HG03066 (cell line): ENCODE measurements around the gene ZDHHC11.
"Not testable (repeated sequence)": the region's sequence is repeated elsewhere in the genome, so short reads cannot be mapped to it uniquely, and the experiment has no call there.

ENCODE experiments used
- ATAC-seq: cut with Tn5 transposase; IDR thresholded peaks from one replicate; pipeline ENCODE4 v1.9.1; 2021; ENCODE audit warnings: low read depth; ENCODE audit not compliant: unreplicated experiment

Gene ZDHHC11

DNA sequence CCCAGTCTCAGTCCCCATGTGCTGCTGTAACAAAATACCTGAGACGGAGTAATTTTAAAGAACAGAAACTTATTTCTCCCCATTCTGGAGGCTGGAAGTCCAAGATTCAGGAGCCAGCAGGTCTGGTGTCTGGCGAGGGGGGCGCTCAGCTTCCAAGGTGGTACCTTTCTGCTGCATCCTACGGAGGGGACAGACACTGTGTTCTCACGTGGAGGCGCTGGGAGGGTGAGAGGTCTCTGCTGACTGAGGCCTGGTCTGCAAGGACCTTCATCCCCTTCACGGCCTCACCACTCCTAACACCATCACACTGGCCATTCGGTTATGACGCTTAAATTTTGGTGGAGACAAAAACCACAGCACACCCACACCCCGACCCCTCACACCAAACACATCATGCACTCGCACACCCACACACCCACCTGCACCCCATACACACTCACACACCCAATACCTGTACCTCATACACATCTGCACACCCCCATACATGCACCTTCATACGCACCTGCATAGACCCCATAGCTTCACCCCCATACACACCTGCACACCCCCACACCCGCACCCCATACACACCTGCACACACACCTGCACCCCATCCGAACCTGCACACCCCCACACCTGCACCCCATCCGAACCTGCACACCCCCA is 9.8 kb upstream of the ZDHHC11 start:
- ATAC-seq: no peak

DNA sequence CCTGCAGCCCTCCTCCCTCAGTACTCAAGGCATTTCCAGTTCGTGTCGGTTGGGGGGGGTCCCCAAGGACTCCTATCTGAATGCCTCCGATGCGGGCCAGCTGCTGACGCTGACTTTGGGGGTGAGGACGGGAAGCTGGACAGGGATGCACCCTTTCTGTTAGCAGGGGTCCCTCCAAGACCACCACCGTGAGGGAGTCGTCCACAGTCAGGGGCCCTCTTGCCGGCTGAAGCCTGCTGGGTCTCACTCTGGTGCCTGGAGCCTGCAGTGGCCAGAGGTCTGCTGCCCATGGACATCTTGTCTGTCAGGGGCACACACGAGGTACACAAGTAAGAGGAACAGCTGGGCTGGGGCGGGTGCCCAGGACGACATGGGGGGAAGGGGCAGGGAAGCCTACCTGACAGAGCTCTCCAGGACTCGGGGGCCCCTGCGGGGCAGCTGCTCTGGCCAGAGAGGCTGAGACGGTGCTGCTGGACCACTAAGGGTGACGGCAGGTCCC is 9.1 kb upstream of the ZDHHC11 start:
- no peak for ATAC-seq

DNA sequence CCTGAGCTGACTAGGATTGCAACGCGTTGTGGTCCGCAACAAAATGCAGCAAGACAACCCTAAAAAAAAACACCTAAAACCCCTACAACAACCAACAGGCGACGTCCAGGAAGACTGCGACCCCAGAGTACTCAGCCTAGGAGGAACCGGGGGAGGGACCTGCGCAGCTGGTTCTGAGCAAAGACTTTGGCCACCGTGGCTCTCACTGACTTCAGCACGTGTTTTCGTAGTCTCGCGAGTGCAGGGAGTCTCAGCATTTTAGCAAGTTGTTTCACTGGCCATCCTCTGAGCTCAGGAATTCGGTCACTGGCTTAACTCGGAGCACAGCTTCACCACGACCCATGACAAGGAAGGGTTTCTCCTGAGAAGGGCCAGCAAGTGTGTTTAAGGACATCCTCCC is 8.6 kb upstream of the ZDHHC11 start:
- ATAC-seq: no peak

DNA sequence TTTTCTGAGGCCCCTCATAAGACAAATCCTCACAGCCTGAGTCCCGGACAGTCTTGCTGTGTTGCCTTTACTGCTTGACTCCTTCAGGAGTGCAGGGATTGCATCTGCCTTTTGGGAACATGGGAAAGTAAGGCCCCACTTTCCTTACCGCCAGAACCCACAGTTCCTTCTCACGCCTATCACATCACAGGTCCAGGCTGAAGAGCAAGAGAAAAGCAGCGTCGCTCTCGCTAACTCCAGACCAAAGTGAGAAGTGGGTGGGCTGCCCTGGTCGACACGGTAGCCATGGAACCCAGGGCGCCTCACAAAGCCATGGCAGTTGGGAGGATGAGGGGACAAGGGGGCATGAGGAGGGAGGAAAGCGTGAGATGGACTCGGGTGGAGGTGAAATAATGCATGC is 7.9 kb upstream of the ZDHHC11 start:
- ATAC-seq: no peak

DNA sequence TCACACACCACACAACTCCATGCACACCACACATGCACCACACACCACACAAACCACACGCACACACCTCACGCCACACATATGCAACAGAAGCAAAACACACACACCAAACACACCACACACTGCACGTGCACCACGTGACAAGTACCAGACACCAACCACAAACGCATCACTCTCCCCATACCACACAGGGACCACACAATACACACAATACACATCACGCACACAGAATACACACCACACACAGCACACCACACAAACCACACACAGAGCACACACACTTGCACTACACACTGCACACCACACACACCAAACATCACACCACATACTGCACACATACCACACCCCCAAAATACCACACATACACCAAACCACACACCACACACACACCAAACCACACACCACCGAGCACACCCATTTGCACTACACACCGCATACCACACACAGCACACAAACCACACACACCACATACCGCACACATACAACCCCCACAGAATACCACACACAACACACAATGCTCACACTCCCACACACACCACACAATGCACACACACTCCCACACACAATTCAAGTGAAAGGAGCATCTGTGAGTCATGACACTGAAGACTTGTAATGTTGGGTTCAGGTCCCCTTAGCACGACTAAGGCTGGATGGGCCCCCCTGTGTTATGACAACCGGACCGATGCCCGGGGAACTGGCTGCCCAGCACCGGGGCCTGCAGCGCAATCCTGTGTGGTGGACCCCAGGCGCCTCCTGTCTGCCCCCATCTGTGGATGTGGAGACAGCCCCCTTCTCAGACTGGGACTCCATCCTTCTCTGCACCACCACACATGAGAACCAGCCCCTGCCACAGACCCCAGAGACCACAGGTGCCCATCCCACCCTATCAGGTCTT is 6.0 kb upstream of the ZDHHC11 start:
- no peak for ATAC-seq

DNA sequence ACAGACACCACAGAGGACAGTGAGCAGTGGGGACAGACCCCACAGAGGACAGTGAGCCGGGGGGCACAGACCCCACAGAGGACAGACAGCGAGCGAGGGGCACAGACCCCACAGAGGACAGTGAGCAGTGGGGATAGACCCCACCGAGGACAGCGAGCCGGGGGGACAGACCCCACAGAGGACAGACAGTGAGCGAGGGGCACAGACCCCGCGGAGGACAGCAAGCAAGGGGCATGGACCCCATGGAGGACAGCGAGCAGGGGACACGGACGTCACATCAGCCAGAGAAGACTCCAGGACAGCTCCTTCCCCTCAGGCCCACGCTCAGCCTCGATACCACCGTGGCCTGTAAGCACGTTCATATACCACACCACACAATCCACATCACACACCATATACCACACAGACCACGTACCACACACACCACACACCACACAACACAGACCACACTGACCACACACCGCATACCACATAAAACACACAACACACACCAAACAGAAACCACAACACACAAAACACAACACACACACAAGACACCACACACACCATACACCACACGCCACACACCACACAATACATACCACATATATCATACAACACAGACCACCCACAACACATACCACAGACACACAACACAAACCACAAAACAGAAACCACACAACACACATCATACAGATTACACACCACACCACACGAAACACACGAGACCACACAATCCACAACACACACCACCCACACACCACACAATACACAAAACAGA is 5.2 kb upstream of the ZDHHC11 start:
- ATAC-seq: no peak

DNA sequence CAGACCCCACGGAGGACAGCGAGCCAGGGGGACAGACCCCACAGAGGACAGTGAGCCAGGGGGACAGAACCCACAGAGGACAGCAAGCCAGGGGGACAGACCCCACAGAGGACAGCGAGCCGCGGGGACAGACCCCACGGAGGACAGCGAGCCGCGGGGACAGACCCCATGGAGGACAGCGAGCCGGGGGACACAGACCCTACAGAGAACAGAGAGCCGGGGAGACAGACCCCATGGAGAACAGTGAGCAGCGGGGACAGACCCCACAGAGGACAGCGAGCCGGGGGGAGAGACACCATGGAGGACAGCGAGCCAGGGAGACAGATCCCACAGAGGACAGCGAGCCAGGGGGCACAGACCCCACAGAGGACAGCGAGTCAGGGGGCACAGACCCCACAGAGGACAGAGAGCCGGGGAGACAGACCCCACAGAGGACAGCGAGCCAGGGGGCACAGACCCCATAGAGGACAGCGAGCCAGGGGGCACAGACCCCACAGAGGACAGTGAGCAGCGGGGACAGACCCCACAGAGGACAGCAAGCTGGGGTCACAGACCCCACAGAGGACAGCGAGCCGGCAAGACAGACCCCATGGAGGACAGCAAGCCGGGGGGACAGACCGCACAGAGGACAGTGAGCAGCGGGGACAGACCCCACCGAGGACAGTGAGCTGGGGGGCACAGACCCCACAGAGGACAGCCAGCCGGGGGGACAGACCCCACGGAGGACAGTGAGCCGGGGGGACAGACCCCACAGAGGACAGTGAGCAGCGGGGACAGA is 4.4 kb upstream of the ZDHHC11 start:
- ATAC-seq: no peak

DNA sequence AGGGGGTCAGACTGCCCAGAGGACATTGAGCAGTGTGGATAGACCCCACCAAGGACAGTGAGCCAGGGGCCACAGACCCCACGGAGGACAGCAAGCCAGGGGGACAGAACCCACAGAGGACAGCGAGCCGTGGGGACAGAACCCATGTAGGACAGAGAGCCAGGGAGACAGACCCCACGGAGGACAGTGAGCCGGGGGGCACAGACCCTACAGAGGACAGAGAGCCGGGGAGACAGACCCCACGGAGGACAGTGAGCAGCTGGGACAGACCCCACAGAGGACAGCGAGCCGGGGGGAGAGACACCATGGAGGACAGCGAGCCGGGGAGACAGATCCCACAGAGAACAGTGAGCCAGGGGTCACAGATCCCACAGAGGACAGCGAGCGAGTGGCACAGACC is 3.4 kb upstream of the ZDHHC11 start:
- no peak for ATAC-seq

DNA sequence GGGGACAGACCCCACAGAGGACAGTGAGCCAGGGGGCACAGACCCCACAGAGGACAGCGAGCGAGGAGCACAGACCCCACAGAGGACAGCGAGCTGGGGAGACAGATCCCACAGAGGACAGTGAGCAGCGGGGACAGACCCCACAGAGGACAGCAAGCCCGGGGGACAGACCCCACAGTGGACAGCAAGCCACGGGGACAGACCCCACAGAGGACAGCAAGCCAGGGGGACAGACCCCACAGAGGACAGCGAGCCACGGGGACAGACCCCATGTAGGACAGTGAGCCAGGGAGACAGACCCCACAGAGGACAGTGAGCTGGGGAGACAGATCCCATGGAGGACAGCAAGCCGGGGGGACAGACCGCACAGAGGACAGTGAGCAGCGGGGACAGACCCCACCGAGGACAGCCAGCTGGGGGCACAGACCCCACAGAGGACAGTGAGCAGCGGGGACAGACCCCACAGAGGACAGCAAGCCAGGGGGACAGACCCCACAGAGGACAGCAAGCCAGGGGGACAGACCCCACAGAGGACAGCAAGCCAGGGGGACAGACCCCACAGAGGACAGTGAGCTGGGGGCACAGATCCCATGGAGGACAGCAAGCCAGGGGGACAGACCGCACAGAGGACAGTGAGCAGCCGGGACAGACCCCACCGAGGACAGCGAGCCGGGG is 2.8 kb upstream of the ZDHHC11 start:
- ATAC-seq: not testable (repeated sequence)

DNA sequence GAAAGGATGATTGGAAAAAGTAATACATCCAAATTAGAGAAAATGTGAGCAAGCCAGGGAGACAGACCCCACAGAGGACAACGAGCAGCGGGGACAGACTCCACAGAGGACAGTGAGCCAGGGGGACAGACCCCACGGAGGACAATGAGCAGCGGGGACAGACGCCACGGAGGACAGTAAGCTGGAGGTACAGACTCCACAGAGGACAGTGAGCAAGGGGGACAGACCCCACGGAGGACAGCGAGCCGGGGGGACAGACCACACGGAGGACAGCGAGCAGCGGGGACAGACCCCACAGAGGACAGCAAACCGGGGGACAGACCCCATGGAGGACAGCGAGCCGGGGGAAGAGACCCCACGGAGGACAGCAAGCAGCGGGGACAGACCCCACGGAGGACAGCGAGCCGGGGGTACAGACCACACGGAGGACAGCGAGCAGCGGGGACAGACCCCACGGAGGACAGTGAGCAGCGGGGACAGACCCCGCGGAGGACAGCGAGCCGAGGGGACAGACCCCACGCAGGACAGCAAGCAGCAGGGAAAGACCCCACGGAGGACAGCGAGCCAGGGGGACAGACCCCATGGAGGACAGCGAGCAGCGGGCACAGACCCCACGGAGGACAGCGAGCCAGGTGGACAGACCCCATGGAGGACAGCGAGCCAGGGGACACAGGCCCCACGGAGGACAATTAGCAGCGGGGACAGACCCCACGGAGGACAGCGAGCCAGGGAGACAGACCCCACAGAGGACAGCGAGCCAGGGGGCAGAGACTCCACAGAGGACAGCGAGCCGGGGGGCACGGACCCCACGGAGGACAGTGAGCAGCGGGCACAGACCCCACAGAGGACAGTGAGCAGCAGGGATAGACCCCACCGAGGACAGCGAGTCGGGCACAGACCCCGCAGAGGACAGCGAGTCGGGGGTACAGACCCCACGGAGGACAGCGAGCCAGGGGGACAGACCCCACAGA is 1.9 kb upstream of the ZDHHC11 start:
- ATAC-seq: no peak

DNA sequence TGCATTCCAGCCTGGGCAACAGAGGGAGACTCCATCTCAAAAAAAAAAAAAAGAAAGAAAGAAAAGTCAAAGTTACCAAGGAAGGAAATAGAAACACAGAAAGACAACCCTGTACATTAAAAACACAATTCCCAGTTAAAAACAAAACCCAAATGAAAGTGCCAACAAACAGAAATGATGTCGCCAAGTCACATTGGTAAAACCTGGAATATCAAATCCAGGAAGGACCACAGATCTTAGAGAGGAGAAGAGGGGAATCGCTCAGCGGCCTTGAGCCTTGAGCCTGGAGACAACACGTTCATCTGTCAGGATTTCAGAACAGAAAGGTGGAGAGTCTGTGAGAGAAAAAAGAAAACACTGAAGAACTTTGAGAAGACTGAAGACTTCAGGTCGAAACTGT is 1.2 kb upstream of the ZDHHC11 start:
- ATAC-seq: no peak

DNA sequence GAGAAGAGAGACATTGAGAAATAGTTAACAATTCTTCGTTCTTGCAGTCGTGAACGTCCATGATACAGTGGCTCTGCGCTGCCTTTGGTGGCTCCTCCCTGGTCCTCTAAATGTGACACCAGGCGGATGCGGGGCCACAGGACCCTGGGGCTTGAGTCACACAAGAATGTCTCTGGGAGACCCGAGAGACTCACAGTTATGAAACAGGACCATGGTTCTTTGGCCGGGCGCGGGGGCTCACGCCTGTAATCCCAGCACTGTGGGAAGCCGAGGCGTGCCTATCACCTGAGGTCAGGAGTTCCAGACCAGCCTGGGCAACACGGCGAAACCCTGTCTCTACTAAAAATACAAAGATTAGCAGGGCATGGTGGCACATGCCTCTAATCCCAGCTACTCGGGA is 767 bp upstream of the ZDHHC11 start:
- no peak for ATAC-seq

DNA sequence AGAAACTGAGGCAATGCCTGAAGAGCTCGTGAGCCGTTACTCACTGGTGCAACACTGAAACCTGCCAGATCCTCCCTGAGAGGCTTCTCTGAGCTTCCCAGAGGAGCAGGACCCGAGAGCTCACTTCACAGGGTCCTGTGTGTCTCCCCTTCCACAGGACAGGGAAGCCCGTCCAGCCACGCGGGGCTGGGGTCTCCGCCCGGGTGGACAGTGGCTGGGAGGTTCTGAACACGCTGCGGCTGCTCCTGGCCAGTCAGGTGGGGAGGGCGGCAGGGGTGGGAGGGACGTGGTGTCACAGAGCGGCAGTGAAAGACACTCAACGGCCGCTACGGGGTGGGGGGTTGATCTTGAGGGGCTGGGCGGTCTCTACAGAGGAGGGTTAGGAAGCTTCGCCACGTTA is 290 bp upstream of the ZDHHC11 start:
- no peak for ATAC-seq

DNA sequence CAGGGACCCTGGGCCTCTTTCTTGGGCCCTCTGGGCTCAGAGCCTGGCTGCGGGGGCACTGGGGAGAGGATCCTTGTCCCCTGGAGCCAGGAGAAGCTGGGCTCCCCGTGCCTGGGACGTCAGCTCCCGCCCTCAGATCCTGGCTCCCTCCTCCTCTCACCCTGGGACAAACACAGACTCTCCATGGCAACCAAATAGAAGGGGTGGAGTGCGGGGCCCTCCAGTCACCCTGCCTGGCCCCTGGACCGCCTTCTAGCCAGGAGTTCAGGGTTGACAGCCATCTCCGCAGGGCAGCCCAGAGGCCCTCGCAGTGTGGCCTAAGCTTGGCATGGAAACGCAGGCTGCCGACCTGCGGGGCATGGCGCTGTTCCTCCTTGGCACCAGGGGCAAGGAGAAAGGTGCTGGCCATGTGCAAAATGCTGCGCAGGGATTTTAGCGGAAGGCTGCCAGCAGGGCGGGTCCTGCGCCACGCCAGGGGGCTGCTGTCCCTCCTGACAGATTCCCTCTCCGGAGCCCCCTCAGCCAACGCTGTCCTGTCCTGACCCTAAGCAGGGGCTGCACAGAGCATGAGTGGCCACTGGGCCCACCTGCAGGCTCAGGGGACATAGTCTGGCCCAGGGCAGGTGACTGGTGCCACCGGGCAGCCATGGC is 1.0 kb downstream of the ZDHHC11 start:
- no peak for ATAC-seq

DNA sequence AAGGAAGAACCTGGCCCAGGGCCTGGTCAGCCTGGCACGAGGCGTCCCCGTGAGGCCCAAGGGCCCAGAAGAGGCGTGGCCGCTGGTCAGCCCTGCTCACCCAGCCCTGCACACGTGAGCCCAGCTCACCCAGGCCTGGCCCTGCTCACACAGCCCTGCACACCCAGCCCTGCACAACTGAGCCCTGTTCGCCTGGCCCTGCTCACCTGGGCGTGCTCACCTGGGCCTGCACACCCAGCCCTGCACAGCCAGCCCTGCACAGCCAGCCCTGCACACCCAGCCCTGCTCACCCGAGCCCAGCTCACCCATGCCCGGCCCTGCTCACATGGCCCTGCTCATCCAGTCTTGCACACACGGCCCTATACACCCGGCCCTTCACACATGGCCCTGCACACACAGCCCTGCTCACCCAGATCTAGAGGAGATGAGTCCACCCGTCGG is 2.1 kb downstream of the ZDHHC11 start:
- ATAC-seq: no peak

DNA sequence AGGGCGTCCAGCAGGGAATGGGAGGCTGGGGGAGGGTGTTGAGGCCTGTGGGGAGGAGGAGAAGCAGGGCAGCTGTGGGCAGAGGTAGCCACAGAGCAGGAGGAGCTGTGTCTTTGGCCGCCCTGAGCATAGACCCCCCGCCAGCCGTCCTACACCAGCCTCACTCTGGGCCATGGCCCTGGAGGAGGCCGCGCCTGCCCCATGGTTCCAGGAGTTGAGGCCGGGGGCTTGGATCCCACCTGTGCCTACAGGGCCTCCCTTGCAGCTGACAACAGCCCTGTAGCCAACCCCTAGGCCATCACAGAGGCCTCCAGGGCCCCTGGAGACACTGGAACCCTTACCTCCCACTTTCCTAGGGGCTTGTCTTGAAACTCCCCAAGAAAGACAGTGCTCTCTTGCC is 3.0 kb downstream of the ZDHHC11 start:
- not testable (repeated sequence) for ATAC-seq

DNA sequence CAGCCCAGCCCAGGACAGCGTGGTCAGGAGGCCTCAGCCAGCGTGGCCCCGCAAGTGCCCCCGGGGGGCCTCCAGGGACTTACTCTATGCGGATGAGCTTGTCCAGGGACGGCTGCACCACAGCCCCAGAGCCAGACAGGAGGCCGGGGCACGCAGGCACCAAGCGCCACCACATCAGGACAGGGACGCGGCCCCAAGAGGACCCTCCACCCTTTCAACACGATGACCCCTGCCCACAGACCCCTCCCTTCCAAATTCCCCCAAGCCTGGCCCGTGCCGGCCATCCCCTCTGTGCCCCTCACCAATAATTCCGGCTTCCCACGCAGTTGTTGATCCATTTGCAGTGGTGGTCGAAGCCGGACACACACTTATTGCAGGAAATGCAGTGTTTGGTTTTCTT is 3.6 kb downstream of the ZDHHC11 start:
- ATAC-seq: not testable (repeated sequence)

DNA sequence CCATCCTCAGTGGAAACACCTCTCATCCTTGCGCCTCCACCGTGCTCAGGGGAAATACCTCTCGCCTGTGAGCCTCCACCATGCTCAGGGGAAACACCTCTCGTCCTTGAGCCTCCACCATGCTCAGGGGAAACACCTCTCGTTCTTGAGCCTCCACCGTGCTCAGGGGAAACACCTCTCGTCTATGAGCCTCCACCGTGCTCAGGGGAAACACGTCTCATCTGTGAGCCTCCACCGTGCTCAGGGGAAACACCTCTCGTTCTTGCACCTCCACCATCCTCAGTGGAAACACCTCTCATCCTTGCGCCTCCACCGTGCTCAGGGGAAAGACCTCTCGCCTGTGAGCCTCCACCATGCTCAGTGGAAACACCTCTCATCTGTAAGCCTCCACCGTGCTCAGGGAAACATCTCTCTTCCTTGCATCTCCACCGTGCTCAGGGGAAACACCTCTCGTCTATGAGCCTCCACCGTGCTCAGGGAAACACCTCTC is 4.1 kb downstream of the ZDHHC11 start:
- ATAC-seq: not testable (repeated sequence)
